Lung microvascular endothelial cell (primary cell): ENCODE results near the gene DAND5. TPM values are rescaled to one million over a fixed set of nuclear protein-coding genes. Genes with fewer than 3 reads are reported as not detected.
A peak's percentile ranks its signal among the peaks of the same experiment; 100 is the strongest.

Experiments
- DNase-seq, 2 donors: peaks; one replicate each; pipeline versions ENCODE4 v3.0.0 to v3.0.0-alpha.2; 2010; ENCODE audit warnings: low read depth in 2 of 2
- total RNA-seq: library from RNA; depleted of rRNA; stranded (reverse); fragments of >200 nt; gene quantifications from 2 replicates; pipeline ENCODE4 v1.2.1, GENCODE V29; 2014

Gene DAND5, protein sequence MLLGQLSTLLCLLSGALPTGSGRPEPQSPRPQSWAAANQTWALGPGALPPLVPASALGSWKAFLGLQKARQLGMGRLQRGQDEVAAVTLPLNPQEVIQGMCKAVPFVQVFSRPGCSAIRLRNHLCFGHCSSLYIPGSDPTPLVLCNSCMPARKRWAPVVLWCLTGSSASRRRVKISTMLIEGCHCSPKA
- under 0.01 and 0.22 TPM in 2 replicates for total RNA-seq

DNA sequence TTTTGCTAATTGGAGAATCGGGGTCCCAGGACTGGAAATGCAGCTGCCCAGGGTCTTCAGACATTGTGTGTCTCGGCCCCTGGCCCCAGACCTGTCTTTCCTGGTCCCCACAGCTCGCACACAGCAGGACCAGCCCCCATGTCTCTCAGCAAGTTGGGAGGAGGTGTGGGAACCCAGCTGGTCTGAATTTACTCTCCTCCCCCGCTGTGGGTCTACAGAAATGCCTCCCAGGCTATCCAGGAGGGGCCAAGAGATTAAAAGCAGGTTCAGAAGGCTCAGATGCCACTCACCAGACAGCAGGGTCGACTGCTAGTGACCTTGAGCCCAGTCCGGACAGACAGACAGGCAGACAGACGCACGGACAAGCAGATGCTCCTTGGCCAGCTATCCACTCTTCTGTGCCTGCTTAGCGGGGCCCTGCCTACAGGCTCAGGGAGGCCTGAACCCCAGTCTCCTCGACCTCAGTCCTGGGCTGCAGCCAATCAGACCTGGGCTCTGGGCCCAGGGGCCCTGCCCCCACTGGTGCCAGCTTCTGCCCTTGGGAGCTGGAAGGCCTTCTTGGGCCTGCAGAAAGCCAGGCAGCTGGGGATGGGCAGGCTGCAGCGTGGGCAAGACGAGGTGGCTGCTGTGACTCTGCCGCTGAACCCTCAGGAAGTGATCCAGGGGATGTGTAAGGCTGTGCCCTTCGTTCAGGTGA lies at the start of gene DAND5:
TSS of gene DAND5 (plus strand) at position 285 of the 697 bp plus-strand sequence. CDS start at position 370, 85 bp downstream.
- no peak for DNase-seq

DNA sequence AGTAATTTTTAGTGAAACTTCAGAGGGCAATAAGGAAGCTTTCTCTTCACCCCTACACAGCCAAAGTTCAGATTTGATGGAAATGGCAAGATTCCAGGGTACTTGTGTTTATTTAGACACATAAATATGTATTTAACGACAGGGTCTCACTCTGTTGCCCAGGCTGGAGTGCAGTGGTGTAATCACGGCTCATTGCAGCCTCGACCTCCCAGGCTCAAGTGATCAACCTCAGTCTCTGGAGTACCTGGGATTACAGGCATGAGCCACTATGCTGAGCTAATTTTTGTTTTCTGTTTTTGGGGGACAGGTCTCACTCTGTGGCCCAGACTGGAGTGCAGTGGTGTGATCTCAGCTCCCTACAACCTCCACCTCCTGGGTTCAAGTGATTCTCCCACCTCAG lies 48.3 kb upstream of the DAND5 start:
- no peak for DNase-seq

DNA sequence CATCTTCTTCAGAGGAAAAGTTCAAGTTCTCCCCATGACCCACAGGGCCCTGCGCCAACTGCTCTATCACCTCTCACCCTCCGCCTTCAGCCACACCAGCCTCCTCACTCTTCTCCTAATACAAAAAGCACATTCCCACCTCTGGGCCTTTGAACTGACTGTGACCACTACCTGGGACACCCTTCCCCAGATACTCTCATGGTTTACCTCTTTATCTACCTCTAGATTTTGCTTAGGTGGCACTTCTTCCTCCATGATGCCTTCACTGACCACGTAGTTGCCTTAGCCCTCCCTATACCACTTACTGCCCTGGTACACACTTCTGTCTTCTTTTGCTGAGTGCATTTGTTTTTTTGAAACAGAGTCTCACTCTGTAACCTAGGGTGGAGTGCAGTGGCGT lies 46.4 kb upstream of the DAND5 start:
- no peak for DNase-seq

DNA sequence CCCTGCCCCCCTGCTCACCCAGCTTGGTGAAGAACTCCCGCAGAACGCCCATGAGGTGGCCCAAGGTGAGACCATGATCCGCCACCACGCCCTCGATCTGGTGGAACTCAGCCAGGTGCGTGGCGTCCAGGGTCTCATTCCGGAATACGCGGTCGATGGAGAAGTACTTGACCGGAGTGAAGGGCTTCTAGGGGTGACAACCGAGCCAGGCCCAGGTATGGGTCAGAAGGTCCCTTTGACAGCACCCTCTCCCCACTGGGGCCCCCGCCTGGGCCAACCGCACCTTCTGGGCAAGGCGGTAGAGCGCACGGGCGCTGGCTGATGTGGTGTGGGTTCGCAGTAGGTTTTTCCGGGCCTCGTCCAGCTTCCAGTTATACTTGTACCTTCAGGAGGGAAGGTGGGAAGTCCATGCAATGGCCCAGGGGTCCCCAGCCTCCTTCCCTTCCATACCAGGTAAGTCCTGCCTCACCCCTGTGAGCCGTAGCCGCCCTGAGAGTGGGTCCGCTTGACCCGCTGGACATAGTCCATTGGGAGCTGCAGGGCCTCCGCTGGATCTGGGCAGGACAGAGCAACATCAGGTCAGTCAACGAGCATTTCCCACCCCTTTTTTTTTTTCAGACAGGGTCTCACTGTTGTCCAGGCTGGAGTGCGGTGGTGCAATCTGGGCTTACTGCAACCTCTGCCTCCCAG lies 44.6 kb upstream of the DAND5 start:
- no peak for DNase-seq

DNA sequence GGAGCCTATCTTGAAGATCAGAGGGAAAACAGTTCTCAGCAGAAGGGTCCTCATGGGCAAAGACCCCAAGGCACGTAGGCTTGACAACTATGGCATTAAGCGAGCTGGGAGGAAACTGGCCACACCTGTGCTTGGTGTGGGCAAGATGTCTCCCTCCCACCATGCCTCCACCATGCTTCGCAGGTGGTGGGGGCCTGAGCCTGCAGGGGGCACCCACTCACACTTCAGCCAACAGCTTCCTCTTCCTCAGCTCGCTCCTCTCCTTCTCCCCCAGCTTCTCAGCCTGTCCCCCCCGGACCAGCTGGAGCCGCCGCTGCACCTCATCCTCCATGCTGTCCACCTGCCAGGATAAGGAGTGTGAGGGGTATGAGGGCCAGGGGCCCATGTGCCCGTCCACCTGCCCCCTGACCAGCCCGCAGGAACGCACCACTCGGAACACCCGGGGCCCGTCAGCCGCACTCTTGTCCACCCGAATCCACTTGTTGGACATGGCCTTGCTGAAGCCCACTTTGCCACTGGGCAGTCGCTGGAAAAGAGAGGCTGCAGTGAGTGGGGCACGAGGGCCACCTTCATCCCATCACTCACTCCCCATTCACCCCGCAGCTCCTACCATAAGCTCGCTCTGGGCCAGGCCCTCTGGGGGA lies 39.3 kb upstream of the DAND5 start:
- no peak for DNase-seq

DNA sequence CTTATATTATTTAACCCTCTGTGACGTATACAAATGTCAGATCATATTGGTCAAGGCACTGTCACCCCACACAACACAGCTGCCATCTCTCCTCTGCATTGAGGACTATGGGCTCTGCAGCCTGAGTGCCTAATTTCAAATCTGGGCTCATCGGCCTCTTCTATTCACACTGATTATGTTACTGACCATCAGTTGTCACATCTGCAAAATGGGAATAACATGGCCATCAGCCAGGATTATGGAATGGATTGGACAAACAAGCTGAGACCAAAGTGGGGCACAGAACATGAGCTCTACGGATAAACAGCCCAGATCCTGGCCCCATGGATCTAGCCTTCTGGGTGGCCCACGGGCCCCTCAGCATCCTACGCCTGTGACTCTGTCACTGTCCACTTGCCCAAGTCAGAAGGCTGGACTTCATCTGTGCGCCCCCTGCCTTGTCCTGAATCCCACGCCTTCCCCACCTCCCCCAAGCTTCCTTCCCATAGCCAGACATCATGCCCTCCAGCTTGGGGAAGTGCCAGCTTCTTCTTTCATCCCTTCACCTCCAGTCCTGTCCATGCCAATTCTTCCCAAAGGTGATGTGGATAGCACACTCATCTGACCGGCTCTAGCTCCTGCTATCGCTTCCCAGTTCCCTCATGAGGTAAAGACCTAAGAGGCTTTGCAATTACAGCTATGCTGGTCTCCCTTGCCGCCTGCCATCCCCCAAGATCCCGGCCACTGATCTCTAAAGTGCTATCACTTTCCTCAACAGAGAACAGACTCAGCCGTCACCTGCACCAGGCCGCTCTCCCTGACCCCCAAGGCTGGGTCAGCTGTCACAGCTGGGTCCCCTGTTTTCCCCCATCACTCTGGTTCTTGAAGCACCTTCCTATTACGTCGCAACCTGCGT lies 36.7 kb upstream of the DAND5 start:
- no peak for DNase-seq

DNA sequence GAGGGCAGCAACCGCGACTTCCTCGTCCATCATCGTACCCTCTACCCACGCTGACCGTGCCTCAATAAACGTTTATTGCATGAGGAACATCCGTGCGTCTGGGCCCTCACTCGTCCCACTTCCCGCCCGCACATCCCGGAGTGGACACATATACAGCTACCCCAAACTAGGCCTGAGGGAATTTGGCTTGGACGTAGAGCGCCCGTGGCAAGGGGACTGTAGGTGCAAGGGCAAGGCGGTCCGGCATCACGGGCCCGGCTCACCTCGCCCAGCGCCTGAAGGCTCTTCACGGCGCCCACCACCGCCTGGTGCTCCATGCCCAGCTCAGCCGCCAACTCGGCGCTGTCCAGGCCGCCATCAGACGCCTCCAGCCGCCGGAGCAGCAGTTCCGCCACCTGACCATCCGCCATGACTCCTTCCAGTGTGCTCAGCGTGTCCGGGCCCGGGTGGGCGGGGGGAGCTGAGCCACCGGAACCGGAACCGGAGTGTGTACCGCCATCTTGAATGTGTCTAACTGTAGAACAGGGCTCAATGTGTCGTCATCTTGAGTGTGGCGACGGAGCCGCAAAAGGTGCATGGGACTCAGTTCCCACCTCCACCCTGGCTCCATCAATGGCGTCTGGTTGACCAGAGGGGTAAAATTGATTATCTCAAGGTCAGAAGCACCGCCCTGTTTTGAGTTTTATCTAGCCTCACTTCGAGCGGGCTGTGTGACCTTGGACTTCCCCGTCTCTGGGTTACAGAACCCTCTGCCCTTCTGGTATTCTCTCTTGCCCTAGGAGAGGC lies 35.9 kb upstream of the DAND5 start, which contains the start of gene FARSA:
TSS of gene FARSA (minus strand) at position 425 of the 786 bp plus-strand sequence. CDS start at position 410, 15 bp downstream.
- peak; percentile 91 to 94 for DNase-seq

DNA sequence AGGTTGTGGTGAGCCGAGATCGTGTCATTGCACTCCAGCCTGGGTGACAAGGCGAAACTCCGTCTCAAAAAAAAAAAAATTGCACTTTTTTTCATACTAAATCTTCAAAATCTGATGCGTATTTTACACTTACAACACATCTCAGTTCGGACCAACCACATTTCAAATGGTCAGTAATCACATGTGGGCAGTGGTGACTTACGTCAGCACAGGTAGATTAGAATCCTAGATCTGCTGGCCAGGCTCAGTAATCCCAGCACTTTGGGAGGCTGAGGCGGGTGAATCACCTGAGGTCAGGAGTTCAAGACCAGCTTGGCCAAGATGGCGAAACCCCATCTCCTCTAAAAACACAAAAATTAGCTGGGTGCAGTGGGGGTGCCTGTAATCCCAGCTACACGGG lies 34.3 kb upstream of the DAND5 start:
- DNase-seq = no peak

DNA sequence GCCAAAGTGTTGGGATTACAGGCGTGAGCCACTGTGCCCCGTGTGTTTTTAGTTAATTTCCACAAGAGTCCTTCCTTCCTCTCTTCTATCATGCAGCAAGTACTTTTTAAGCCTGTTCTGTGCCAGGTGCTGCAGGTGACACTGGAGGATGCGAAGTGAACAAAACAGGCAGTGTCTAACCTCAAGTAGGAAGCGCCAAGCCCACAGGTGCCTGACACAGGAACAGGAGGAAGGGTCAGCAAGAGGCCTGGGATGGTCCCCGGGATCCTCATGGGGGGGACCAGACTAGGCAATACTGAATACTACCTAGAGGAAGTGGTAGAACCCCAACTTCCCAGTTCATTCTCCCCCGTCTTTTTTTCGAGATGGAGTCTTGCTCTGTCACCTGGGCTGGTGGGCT lies 32.8 kb upstream of the DAND5 start:
- DNase-seq = no peak

DNA sequence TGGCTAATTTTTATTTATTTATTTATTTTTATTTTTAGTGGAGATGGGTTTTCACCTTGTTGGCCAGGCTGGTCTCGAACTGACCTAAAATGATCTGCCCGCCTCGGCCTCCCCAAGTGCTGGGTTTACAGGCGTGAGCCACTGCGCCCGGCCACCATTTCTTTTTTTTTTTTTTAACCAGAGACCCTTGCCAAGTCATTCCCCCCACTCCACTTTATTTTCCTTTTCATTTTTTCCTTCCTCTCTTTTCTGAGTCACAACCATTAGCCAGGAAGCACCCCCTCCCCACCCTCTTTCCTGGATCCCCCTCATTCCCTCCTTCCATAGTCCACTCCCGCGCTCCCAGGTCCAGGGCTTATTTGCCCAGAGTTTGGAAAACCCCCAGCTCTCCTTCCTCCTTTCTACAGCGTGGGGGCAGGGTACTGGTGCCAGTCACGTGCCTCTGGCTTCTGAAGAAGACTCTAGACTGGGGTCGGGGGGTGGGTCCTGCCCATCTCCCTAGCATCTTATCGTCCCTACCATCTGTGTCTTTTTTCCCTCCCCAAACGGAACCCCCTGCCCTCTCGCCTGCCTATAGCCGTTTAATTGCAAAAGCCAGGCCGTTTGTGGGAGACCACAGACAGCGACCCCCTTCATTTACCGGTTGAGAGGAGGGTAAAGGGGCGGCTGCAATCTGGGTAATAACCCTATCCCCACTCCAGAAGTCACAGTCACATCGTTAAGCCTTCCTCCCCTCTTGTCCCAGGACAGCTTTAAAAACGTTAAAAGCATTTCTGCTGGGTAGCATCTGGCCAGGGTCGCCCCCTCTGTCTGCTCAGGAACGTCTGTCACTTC lies 32.1 kb upstream of the DAND5 start:
- peak; percentile 27 to 59 for DNase-seq

DNA sequence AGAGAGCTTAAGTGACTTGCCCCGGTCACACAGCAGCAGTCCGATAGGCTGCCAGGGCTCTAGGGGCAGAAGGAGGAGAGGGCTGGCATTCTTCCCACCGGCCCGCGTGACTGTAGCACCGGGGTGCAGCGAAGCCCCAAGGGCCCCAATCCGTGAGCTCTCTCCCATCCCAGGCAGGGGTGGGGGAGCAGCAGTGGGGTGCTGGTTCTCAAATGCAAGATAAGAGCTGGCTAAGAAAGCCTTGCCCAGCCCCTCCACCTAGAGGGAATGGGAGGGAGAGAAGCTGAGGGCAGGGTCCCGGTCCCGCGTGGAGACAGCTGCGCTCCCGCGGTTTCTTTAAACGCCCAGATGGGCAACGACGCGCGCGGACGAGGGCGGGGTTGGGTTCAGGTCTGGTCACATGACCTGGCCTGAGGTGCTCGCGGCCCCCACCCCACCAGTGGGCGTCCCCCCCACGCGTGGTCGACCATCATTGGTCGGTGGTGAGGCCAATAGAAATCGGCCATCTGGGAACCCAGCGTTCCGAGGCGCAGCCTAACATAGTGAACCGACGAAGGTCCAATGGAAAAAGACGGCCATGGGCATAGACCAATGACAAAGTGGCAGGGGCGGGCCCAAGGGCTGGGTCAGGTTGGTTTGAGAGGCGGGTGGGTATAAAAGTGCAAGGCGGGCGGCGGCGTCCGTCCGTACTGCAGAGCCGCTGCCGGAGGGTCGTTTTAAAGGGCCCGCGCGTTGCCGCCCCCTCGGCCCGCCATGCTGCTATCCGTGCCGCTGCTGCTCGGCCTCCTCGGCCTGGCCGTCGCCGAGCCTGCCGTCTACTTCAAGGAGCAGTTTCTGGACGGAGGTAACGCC lies 31.2 kb upstream of the DAND5 start, which contains the start of gene CALR:
TSS of gene CALR (plus strand) at position 683 of the 852 bp plus-strand sequence. CDS start at position 754, 71 bp downstream.
- DNase-seq = peak; percentile 100

DNA sequence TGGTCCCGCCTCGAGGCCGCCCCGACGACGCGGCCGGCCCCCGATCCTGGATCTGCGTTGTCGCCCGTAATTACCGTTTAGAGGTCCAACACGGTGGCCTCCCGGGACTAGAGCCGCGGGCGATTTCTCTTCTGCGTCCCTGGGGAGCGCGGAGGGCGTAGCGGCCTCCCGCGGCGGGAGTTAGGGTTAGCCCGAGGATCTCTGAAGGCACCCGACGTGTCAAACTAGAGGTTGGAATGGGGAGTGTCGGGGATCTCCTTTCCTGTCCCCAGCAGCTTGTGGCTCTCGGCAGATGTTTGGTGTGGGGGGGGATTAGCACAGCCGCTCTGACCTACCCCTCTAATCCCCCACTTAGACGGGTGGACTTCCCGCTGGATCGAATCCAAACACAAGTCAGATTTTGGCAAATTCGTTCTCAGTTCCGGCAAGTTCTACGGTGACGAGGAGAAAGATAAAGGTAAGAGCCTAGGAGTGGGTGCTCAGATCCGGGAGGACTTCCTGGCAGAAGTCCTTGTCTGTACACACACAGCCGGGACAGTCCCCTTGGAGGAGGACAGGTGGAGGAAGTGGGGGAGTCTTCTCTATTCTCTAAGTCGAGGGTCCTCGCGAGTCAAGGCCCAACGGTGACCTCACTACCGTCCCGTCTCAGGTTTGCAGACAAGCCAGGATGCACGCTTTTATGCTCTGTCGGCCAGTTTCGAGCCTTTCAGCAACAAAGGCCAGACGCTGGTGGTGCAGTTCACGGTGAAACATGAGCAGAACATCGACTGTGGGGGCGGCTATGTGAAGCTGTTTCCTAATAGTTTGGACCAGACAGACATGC lies 30.4 kb upstream of the DAND5 start:
- DNase-seq = peak; percentile 48 to 55

DNA sequence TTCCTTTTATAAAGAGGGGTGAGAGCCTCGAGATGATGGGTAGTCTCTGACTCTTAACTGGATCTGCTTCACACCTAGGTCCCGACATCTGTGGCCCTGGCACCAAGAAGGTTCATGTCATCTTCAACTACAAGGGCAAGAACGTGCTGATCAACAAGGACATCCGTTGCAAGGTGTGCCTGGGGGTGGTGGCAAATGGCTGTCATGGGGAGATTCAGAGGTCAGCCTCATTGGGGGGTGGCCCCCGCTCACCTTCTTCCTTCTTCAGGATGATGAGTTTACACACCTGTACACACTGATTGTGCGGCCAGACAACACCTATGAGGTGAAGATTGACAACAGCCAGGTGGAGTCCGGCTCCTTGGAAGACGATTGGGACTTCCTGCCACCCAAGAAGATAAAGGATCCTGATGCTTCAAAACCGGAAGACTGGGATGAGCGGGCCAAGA lies 29.4 kb upstream of the DAND5 start:
- DNase-seq = no peak

DNA sequence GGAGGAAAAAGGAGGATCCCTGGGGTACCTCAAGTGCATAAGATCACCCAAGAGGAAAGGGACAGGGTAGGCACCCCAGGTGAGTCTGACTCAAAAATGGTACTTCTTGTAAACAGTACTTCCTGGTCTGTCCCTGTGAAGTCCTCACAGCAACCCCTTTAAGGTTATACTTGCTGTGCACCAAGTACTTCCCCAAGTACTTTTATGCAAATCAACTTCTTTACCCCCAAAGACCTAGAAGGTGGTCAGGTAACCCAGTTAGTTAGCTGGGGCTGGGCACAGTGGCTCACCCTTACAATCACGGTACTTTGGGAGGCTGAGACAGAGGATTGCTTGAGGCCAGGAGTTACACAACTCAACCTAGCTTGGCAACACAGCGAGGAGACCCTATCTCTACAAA lies 28.5 kb upstream of the DAND5 start:
- no peak for DNase-seq

DNA sequence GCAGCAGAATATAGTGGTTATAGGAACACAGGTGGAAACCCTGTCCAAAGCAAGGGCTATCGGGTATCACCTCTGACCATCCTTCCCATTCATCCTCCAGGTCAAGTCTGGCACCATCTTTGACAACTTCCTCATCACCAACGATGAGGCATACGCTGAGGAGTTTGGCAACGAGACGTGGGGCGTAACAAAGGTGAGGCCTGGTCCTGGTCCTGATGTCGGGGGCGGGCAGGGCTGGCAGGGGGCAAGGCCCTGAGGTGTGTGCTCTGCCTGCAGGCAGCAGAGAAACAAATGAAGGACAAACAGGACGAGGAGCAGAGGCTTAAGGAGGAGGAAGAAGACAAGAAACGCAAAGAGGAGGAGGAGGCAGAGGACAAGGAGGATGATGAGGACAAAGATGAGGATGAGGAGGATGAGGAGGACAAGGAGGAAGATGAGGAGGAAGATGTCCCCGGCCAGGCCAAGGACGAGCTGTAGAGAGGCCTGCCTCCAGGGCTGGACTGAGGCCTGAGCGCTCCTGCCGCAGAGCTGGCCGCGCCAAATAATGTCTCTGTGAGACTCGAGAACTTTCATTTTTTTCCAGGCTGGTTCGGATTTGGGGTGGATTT lies 25.8 kb upstream of the DAND5 start:
- DNase-seq = no peak

DNA sequence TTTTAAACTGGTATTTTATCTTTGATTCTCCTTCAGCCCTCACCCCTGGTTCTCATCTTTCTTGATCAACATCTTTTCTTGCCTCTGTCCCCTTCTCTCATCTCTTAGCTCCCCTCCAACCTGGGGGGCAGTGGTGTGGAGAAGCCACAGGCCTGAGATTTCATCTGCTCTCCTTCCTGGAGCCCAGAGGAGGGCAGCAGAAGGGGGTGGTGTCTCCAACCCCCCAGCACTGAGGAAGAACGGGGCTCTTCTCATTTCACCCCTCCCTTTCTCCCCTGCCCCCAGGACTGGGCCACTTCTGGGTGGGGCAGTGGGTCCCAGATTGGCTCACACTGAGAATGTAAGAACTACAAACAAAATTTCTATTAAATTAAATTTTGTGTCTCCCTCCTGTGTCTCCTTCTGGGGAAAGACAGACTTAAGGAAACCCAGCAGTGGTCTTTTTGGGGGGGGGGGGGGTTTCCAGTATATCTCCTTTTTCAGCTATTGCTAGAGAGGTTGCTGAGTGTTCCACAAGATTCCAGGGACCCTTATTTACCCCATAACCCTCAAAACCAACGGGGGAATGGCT lies 25.2 kb upstream of the DAND5 start:
- DNase-seq = no peak
